ENCODE results near the gene PPARGC1A.

DNA sequence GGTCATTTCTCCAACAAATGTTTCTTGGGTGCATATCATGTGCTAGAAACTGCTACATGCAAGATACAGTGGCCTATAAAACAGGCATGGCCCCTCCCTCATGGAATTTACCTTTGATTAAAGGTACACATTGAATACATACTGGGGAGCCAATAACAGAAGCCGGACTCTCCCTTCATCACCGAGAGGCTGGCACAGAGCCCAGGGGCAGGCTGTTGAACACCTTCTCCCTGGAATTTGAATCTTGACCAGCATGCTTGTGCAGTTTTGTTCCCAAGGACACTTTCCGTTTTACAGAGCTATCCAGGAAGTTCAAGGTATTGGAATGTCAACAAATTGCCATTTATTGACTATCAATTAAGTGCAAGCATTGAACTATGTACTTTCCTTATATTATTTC, 33.2 kb downstream of the PPARGC1A start:
- TF ChIP-seq JUND (IDR thresholded peaks at IDR 0.05) (no peak), GABPA (IDR thresholded peaks at IDR 0.05 in 1 of 2, conservative IDR thresholded peaks at IDR 0.05 in 1 of 2) (no peak), CTCF (IDR thresholded peaks at IDR 0.05; ENCODE audit: low read depth, low read length, missing input control) (no peak), RAD21 (IDR thresholded peaks at IDR 0.05) (no peak), TAF1 (conservative IDR thresholded peaks at IDR 0.05) (no peak), EGR1 (IDR thresholded peaks at IDR 0.05; ENCODE audit: low read depth in 2 of 2) (no peak)
- TF ChIP-seq, protein P1, sequence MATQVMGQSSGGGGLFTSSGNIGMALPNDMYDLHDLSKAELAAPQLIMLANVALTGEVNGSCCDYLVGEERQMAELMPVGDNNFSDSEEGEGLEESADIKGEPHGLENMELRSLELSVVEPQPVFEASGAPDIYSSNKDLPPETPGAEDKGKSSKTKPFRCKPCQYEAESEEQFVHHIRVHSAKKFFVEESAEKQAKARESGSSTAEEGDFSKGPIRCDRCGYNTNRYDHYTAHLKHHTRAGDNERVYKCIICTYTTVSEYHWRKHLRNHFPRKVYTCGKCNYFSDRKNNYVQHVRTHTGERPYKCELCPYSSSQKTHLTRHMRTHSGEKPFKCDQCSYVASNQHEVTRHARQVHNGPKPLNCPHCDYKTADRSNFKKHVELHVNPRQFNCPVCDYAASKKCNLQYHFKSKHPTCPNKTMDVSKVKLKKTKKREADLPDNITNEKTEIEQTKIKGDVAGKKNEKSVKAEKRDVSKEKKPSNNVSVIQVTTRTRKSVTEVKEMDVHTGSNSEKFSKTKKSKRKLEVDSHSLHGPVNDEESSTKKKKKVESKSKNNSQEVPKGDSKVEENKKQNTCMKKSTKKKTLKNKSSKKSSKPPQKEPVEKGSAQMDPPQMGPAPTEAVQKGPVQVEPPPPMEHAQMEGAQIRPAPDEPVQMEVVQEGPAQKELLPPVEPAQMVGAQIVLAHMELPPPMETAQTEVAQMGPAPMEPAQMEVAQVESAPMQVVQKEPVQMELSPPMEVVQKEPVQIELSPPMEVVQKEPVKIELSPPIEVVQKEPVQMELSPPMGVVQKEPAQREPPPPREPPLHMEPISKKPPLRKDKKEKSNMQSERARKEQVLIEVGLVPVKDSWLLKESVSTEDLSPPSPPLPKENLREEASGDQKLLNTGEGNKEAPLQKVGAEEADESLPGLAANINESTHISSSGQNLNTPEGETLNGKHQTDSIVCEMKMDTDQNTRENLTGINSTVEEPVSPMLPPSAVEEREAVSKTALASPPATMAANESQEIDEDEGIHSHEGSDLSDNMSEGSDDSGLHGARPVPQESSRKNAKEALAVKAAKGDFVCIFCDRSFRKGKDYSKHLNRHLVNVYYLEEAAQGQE (IDR thresholded peaks at IDR 0.05), result no peak

Measured in liver (tissue), 3 donors.